Neural cell (in vitro differentiated cells): Measurements from ENCODE around the gene GPR35.

Source experiments
- EZH2 ChIP-seq: fragments of 200-600, 300-800 bp; shearing (Covaris generic), sonication (generic); IDR thresholded peaks from 2 replicates; pipeline ENCODE4 v1.6.1; 2014; ENCODE audit warnings: antibody characterized with exemption, low read length, borderline replicate concordance, mild to moderate bottlenecking; ENCODE audit not compliant: insufficient read depth, poor library complexity, severe bottlenecking
- TF ChIP-seq, protein P1 (sequence below): fragments of 450-650 bp; IDR thresholded peaks from 2 replicates; pipeline ENCODE4 v1.5.1; 2014; ENCODE audit warnings: antibody characterized with exemption, mild to moderate bottlenecking, moderate library complexity; ENCODE audit not compliant: poor library complexity, severe bottlenecking

DNA sequence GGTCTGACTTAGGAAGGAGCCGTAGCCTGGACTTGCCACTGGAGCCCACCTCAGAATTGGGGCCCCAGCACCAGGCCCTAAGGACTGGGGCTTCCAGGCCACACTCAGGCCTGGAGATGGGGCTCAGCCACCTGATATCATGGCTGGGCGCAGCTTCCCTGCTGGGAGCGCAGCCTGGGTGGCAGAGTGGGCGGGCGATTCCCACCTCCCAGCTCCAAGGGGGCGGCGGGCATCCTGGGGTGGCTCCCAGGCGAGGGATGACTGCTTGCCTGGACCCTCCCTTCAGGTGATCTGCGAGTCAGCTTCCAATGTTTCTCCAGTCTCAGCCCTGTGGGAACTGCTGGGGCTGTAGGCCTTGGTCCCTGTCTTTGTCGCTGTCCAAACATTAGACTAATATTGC lies 20.1 kb downstream of the GPR35 start:
- TF ChIP-seq EZH2, result no peak
- TF ChIP-seq, protein P1, sequence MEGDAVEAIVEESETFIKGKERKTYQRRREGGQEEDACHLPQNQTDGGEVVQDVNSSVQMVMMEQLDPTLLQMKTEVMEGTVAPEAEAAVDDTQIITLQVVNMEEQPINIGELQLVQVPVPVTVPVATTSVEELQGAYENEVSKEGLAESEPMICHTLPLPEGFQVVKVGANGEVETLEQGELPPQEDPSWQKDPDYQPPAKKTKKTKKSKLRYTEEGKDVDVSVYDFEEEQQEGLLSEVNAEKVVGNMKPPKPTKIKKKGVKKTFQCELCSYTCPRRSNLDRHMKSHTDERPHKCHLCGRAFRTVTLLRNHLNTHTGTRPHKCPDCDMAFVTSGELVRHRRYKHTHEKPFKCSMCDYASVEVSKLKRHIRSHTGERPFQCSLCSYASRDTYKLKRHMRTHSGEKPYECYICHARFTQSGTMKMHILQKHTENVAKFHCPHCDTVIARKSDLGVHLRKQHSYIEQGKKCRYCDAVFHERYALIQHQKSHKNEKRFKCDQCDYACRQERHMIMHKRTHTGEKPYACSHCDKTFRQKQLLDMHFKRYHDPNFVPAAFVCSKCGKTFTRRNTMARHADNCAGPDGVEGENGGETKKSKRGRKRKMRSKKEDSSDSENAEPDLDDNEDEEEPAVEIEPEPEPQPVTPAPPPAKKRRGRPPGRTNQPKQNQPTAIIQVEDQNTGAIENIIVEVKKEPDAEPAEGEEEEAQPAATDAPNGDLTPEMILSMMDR, result no peak
